GM12878 (cell line): Measurements from ENCODE around the gene TMEM167B. TPM values are rescaled to one million over a fixed set of nuclear protein-coding genes. Genes with fewer than 3 reads are reported as not detected.

Experiments used
- ATAC-seq: fragments of 200-7000 bp; cut with Tn5 transposase; 3 replicates; pipeline ENCODE4 v1.9.1; 2020; ENCODE audit warnings: mild to moderate bottlenecking, moderate library complexity
- BruUV-seq: library from RNA; stranded (reverse); fragments of 400-500 nt; replicated peaks from 2 replicates; lab custom pipeline; 2021; lab: Mats Ljungman, UMichigan
- CTCF ChIA-PET: fragments of 300-600 bp; sonication (Branson Sonifier 250); formaldehyde crosslinking; extraction: SDS; loops from one replicate; lab custom pipeline; 2021; ENCODE audit warnings: inconsistent platforms; lab: Yijun Ruan, JAX
- POLR2A ChIA-PET: fragments of 350-600 bp; formaldehyde crosslinking; extraction: SDS; loops from one replicate; lab custom pipeline; 2021; ENCODE audit warnings: inconsistent platforms; lab: Charles Lee
- RAD21 ChIA-PET: fragments of 300-600 bp; sonication (Branson Sonifier 250); formaldehyde crosslinking; loops from one replicate; lab custom pipeline; 2023; ENCODE audit warnings: antibody characterized with exemption; ENCODE audit not compliant: unreplicated experiment; lab: Charles Lee
- SMC1A ChIA-PET: fragments of 300-600 bp; sonication (Branson Sonifier 250); formaldehyde crosslinking; loops from one replicate; lab custom pipeline; 2023; ENCODE audit not compliant: unreplicated experiment, uncharacterized antibody; lab: Charles Lee
- DNase-seq: peaks from one replicate; pipeline ENCODE4 v3.0.0-alpha.2; 2011; ENCODE audit warnings: low read depth, low spot score
- FAIRE-seq: peaks from 3 replicates; lab custom pipeline; 2011; peaks lifted over from hg19 to GRCh38; lab: Jason Lieb, UNC
- H2AFZ ChIP-seq: 2 replicates; pipeline ENCODE4 v1.6.0; 2011; ENCODE audit warnings: low read depth, low read length, control low read depth; ENCODE audit not compliant: control insufficient read depth
- H3K27ac ChIP-seq: 2 replicates; pipeline ENCODE4 v1.5.1; 2011; ENCODE audit warnings: control low read depth; ENCODE audit not compliant: control insufficient read depth, insufficient read depth
- H3K27me3 ChIP-seq, 2 experiments: replicated peaks in 1 of 2; 2 replicates each; pipeline versions ENCODE4 v1.6.0 to v1.6.1; 2011; ENCODE audit warnings: low read length in 1 of 2; ENCODE audit not compliant: control insufficient read depth in 2 of 2, insufficient read depth in 2 of 2
- H3K36me3 ChIP-seq, 2 experiments: 2 replicates each; pipeline ENCODE4 v1.5.1; 2011; ENCODE audit warnings: low read length in 1 of 2; ENCODE audit not compliant: control insufficient read depth in 2 of 2, insufficient read depth in 2 of 2
- H3K4me1 ChIP-seq: 2 replicates; pipeline ENCODE4 v1.6.1; 2011; ENCODE audit warnings: mild to moderate bottlenecking, low read length, moderate library complexity, mixed read lengths; ENCODE audit not compliant: control insufficient read depth, insufficient read depth
- H3K4me2 ChIP-seq: 2 replicates; pipeline ENCODE4 v1.6.0; 2011; ENCODE audit warnings: control low read depth; ENCODE audit not compliant: control insufficient read depth, insufficient read depth
- H3K4me3 ChIP-seq: fragments of 200-600 bp; sonication (generic); 2 replicates; pipeline ENCODE4 v1.5.1; 2016
- H3K79me2 ChIP-seq: 2 replicates; pipeline ENCODE4 v1.6.0; 2011; ENCODE audit warnings: low read length; ENCODE audit not compliant: control insufficient read depth, insufficient read depth
- H3K9ac ChIP-seq: 2 replicates; pipeline ENCODE4 v1.8.0; 2011; ENCODE audit warnings: low read length, control low read depth, mixed read lengths; ENCODE audit not compliant: control insufficient read depth, insufficient read depth
- H3K9me3 ChIP-seq: replicated peaks from 3 replicates; pipeline ENCODE4 v1.5.1; 2011; ENCODE audit warnings: mild to moderate bottlenecking, low read length; ENCODE audit not compliant: control insufficient read depth, insufficient read depth
- H4K20me1 ChIP-seq: 2 replicates; pipeline ENCODE4 v1.6.0; 2011; ENCODE audit not compliant: control insufficient read depth, insufficient read depth
- BMI1 ChIP-seq: fragments of 450-650 bp; IDR thresholded peaks from 2 replicates; pipeline ENCODE4 v1.6.1; 2016; ENCODE audit warnings: mild to moderate bottlenecking, moderate library complexity, borderline replicate concordance
- CEBPB ChIP-seq, 2 experiments: fragments of 150-350 bp in 1 of 2; IDR thresholded peaks; 2 replicates each; pipeline ENCODE4 v1.6.1; 2012 to 2014; ENCODE audit warnings: low read depth in 2 of 2, low read length in 2 of 2, borderline replicate concordance in 1 of 2, inconsistent platforms in 1 of 2
- HDAC6 ChIP-seq: fragments of 200-600 bp; sonication (generic); IDR thresholded peaks from one replicate; pipeline ENCODE4 v1.8.0; 2017; ENCODE audit warnings: antibody characterized with exemption; ENCODE audit not compliant: unreplicated experiment
- JUNB ChIP-seq: IDR thresholded peaks from 2 replicates; pipeline ENCODE4 v1.6.1; 2016; ENCODE audit warnings: antibody characterized with exemption, mild to moderate bottlenecking
- NFIC ChIP-seq: IDR thresholded peaks from 2 replicates; pipeline ENCODE4 v1.6.1; 2012; ENCODE audit warnings: low read depth, mild to moderate bottlenecking, inconsistent platforms, low read length, moderate library complexity
- RB1 ChIP-seq: fragments of 450-650 bp; formaldehyde crosslinking; IDR thresholded peaks from 2 replicates; pipeline ENCODE4 v1.6.1; 2017; ENCODE audit warnings: mild to moderate bottlenecking, borderline replicate concordance
- ZNF622 ChIP-seq: fragments of 450-650 bp; IDR thresholded peaks from 2 replicates; pipeline ENCODE4 v1.6.1; 2017; ENCODE audit warnings: mild to moderate bottlenecking, inconsistent platforms
- WGBS: methylation state at CpG from one replicate; pipeline ENCODE4 v1.1.6; 2016; ENCODE audit warnings: low lambda C conversion rate; ENCODE audit not compliant: insufficient replicate concordance, insufficient coverage; ENCODE audit errors: missing lambda C conversion rate; 5-methylcytosine and 5-hydroxymethylcytosine counted together
- in situ Hi-C: fragments of 300-500 bp; cut with MboI; formaldehyde crosslinking; loops from 9 replicates; pipeline ENCODE4 v1.14.3; 2018; ENCODE audit warnings: mixed read lengths
- intact Hi-C: fragments of 100-400 bp; cut with micrococcal nuclease; formaldehyde crosslinking; loops from one replicate; pipeline ENCODE4 v1.14.2; 2022; ENCODE audit not compliant: unreplicated experiment
- polyA plus RNA-seq, 11 experiments: library from polyadenylated mRNA; depleted of rRNA in 4 of 11; unstranded in 6 of 11; stranded (reverse) in 5 of 11; fragments of >200 nt; fragmentation: Nextera tagmentation in 4 of 11; fragmentation: Illumina TruSeq in 1 of 11; extraction: Ambion mirVana in 4 of 11; extraction: Trizol in 1 of 11; gene quantifications; 1 replicate in 1 of 11; 2 replicates in 10 of 11; pipeline versions ENCODE4 v1.2.1 to v1.2.3, GENCODE V29; 2011 to 2016; ENCODE audit warnings: inconsistent platforms in 2 of 11, missing spikeins in 2 of 11, low read depth in 1 of 11
- total RNA-seq, 4 experiments: library from RNA; depleted of rRNA in 3 of 4; stranded (reverse); fragments of >200 nt in 3 of 4; fragmentation: Illumina TruSeq in 1 of 4; extraction: Trizol in 1 of 4; gene quantifications; 2 replicates each; pipeline versions ENCODE4 v1.2.1 to v1.2.3, GENCODE V29; 2013 to 2021
- TF ChIP-seq, protein P1 (sequence below): fragments of 450-650 bp; formaldehyde crosslinking; IDR thresholded peaks from 2 replicates; pipeline ENCODE4 v1.4.0; 2022; ENCODE audit warnings: mild to moderate bottlenecking, moderate library complexity
- TF ChIP-seq, protein P2 (sequence below): fragments of 450-650 bp; IDR thresholded peaks from 2 replicates; pipeline ENCODE4 v1.6.1; 2017; ENCODE audit warnings: mild to moderate bottlenecking, low read depth, inconsistent platforms; ENCODE audit not compliant: poor library complexity, severe bottlenecking
- TF ChIP-seq, protein P3 (sequence below): fragments of 450-650 bp; IDR thresholded peaks from 2 replicates; pipeline ENCODE4 v1.6.1; 2017; ENCODE audit warnings: antibody characterized with exemption, mild to moderate bottlenecking, moderate library complexity
- TF ChIP-seq, protein P4 (sequence below): IDR thresholded peaks from 2 replicates; pipeline ENCODE4 v1.6.1; 2012; ENCODE audit warnings: mild to moderate bottlenecking, low read depth, low read length

Gene TMEM167B
- total and polyA plus RNA-seq, 10 of the 15 experiments (the other 5 are each of a cell fraction or from before 2014, with no cell fraction given) = 15.6 to 26.1 (median 21.1) TPM

DNA sequence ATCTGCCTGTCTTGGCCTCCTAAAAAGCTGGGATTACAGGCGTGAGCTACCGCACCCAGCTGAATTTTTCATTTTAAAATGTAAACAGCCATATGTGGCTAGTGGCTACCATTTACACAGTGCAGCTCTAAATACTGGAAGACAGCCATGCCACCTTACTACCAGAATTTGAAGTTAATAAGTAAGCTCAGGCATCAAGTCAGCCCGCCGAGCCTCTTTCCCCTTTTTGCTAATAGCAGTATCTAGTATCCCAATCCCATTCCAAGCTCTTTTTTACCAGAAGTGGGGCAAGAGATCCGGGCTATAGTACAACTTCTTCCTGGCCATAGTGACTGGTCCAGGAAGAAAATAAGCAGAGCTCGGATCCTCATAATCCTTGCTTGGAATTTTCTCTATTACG, 29.9 kb upstream of the TMEM167B start (continued):
- TF ChIP-seq, protein P1, sequence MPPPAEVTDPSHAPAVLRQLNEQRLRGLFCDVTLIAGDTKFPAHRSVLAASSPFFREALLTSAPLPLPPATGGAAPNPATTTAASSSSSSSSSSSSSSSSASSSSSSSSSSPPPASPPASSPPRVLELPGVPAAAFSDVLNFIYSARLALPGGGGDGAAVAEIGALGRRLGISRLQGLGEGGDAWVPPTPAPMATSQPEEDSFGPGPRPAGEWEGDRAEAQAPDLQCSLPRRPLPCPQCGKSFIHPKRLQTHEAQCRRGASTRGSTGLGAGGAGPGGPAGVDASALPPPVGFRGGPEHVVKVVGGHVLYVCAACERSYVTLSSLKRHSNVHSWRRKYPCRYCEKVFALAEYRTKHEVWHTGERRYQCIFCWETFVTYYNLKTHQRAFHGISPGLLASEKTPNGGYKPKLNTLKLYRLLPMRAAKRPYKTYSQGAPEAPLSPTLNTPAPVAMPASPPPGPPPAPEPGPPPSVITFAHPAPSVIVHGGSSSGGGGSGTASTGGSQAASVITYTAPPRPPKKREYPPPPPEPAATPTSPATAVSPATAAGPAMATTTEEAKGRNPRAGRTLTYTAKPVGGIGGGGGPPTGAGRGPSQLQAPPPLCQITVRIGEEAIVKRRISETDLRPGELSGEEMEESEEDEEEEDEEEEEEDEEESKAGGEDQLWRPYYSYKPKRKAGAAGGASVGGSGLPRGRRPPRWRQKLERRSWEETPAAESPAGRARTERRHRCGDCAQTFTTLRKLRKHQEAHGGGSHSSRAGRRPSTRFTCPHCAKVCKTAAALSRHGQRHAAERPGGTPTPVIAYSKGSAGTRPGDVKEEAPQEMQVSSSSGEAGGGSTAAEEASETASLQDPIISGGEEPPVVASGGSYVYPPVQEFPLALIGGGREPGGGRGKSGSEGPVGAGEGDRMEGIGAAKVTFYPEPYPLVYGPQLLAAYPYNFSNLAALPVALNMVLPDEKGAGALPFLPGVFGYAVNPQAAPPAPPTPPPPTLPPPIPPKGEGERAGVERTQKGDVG (CRISPR knock-in tag) = no peak
- TF ChIP-seq HDAC6 = no peak

DNA sequence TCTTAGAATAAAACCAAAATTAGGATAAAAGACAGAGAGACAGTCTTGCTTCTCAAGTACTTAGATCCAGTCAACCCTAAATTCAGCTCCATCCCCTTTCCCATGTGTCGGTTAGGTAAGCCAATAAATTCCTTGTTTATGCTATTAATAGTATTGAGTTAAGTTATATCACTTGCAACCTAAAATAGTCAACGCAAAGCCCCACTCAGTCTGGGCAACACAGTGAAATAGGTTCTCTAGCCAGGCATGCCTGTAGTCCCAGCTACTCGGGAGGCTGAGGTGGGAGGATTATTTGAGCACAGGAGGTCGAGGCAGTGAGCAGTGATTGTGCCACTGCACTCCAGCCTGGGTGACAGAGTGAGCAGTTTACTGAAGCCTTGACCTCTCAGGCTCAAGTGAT, 29.4 kb upstream of the TMEM167B start:
- POLR2A ChIA-PET = no interaction called here
- CTCF ChIA-PET = interaction anchor here (0.7 to 1.2 kb wide), 2 partner anchors 26 to 39 kb away, joined by 3 read pairs; no protein-coding TSS in a partner anchor
- no peak for FAIRE-seq
- no peak for TF ChIP-seq CEBPB (IDR thresholded peaks at IDR 0.05; ENCODE audit: borderline replicate concordance in 1 of 2, low read depth in 2 of 2, low read length in 2 of 2)
- no peak for TF ChIP-seq NFIC
- no peak for TF ChIP-seq RB1
- TF ChIP-seq, protein P2, sequence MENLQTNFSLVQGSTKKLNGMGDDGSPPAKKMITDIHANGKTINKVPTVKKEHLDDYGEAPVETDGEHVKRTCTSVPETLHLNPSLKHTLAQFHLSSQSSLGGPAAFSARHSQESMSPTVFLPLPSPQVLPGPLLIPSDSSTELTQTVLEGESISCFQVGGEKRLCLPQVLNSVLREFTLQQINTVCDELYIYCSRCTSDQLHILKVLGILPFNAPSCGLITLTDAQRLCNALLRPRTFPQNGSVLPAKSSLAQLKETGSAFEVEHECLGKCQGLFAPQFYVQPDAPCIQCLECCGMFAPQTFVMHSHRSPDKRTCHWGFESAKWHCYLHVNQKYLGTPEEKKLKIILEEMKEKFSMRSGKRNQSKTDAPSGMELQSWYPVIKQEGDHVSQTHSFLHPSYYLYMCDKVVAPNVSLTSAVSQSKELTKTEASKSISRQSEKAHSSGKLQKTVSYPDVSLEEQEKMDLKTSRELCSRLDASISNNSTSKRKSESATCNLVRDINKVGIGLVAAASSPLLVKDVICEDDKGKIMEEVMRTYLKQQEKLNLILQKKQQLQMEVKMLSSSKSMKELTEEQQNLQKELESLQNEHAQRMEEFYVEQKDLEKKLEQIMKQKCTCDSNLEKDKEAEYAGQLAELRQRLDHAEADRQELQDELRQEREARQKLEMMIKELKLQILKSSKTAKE = no peak
- no peak for TF ChIP-seq ZNF622
- no peak for TF ChIP-seq JUNB
- TF ChIP-seq, protein P3, sequence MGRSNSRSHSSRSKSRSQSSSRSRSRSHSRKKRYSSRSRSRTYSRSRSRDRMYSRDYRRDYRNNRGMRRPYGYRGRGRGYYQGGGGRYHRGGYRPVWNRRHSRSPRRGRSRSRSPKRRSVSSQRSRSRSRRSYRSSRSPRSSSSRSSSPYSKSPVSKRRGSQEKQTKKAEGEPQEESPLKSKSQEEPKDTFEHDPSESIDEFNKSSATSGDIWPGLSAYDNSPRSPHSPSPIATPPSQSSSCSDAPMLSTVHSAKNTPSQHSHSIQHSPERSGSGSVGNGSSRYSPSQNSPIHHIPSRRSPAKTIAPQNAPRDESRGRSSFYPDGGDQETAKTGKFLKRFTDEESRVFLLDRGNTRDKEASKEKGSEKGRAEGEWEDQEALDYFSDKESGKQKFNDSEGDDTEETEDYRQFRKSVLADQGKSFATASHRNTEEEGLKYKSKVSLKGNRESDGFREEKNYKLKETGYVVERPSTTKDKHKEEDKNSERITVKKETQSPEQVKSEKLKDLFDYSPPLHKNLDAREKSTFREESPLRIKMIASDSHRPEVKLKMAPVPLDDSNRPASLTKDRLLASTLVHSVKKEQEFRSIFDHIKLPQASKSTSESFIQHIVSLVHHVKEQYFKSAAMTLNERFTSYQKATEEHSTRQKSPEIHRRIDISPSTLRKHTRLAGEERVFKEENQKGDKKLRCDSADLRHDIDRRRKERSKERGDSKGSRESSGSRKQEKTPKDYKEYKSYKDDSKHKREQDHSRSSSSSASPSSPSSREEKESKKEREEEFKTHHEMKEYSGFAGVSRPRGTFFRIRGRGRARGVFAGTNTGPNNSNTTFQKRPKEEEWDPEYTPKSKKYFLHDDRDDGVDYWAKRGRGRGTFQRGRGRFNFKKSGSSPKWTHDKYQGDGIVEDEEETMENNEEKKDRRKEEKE = no peak
- TF ChIP-seq, protein P4, sequence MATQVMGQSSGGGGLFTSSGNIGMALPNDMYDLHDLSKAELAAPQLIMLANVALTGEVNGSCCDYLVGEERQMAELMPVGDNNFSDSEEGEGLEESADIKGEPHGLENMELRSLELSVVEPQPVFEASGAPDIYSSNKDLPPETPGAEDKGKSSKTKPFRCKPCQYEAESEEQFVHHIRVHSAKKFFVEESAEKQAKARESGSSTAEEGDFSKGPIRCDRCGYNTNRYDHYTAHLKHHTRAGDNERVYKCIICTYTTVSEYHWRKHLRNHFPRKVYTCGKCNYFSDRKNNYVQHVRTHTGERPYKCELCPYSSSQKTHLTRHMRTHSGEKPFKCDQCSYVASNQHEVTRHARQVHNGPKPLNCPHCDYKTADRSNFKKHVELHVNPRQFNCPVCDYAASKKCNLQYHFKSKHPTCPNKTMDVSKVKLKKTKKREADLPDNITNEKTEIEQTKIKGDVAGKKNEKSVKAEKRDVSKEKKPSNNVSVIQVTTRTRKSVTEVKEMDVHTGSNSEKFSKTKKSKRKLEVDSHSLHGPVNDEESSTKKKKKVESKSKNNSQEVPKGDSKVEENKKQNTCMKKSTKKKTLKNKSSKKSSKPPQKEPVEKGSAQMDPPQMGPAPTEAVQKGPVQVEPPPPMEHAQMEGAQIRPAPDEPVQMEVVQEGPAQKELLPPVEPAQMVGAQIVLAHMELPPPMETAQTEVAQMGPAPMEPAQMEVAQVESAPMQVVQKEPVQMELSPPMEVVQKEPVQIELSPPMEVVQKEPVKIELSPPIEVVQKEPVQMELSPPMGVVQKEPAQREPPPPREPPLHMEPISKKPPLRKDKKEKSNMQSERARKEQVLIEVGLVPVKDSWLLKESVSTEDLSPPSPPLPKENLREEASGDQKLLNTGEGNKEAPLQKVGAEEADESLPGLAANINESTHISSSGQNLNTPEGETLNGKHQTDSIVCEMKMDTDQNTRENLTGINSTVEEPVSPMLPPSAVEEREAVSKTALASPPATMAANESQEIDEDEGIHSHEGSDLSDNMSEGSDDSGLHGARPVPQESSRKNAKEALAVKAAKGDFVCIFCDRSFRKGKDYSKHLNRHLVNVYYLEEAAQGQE = no peak
- TF ChIP-seq BMI1 = no peak

More for the DNA sequence above, 29.4 kb upstream of the TMEM167B start:
- Histone ChIP-seq H2AFZ (no peak overlapping the region), H3K4me3 (no peak overlapping the region), H3K27me3 (no peaks in the 10 kb centered on the region), H3K9me3 (no peaks in the 10 kb centered on the region), H3K79me2 (no peaks in the 10 kb centered on the region), H3K4me1 (no peaks in the 10 kb centered on the region), H3K27ac (no peak overlapping the region), H3K9ac (no peak overlapping the region), H3K36me3 (no peaks in the 10 kb centered on the region; a peak in 1 of 4 replicates), H4K20me1 (no peaks in the 10 kb centered on the region), H3K4me2 (no peak overlapping the region)
- no TSS peak for BruUV-seq
- ChIA-PET RAD21 (no interaction called here), SMC1A (no interaction called here)
- DNase-seq (no peak), ATAC-seq (no peak)
- WGBS = 81% methylated on average over 4 of the region's 4 CpGs
- in situ Hi-C loops (no loop called here), intact Hi-C loops (no loop called here)
